HAP-1 (cell line): ENCODE results near the gene IGIP.
A peak's percentile ranks its signal among the peaks of the same experiment; 100 is the strongest.

Source experiments
- DNase-seq, 2 experiments: peaks; one replicate each; pipeline ENCODE4 v3.0.0-alpha.2; 2016 to 2020; ENCODE audit warnings: low spot score in 2 of 2
- H3K27me3 ChIP-seq: fragments of 250-450 bp; sonication (Bioruptor Pico); 2 replicates; pipeline ENCODE4 v1.5.1; 2020; ENCODE audit warnings: low read depth, mild to moderate bottlenecking, moderate library complexity
- H3K36me3 ChIP-seq: fragments of 250-450 bp; sonication (Bioruptor Pico); replicated peaks from 2 replicates; pipeline ENCODE4 v1.5.1; 2020; ENCODE audit warnings: mild to moderate bottlenecking
- H3K4me1 ChIP-seq: fragments of 250-450 bp; sonication (Bioruptor Pico); 2 replicates; pipeline ENCODE4 v1.5.1; 2020; ENCODE audit warnings: mild to moderate bottlenecking
- H3K4me3 ChIP-seq: fragments of 250-450 bp; sonication (Bioruptor Pico); 2 replicates; pipeline ENCODE4 v1.5.1; 2020; ENCODE audit warnings: mild to moderate bottlenecking, moderate library complexity
- H3K9me3 ChIP-seq: fragments of 250-450 bp; sonication (Bioruptor Pico); 2 replicates; pipeline ENCODE4 v1.5.1; 2020; ENCODE audit warnings: mild to moderate bottlenecking, moderate library complexity
- in situ Hi-C: fragments of 300-500 bp; cut with MboI; formaldehyde crosslinking; loops from 3 replicates; pipeline ENCODE4 v1.14.3; 2020; ENCODE audit warnings: low sequenced_read_pairs, inconsistent platforms, mixed read lengths

The IGIP gene

DNA sequence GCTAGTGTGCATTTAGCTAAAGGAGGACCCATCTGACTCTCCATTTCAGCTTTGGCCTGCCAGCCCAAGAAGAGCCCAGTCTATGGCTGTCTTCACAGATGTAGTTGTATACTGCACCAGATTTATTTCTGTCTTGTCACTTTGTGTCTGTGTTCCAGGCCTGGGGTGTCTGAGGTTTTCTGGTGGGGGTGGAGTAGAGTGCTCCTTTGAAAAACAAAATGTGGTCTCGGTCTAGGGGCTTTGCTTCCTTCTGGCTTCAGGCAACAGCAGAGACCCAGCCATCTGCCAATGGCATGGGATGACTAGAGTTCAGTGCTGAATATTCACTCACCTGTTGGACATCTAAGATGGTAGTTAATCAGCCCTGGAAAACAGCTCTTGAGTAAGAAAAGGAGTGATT lies 10.9 kb downstream of the IGIP start:
- Histone ChIP-seq H3K36me3 (no peaks in the 10 kb centered on the region), H3K27me3 (no peaks in the 10 kb centered on the region), H3K4me1 (no peaks in the 10 kb centered on the region), H3K9me3 (no peaks in the 10 kb centered on the region), H3K4me3 (no peak overlapping the region)
- no peak for DNase-seq
- in situ Hi-C loops = no loop called here

DNA sequence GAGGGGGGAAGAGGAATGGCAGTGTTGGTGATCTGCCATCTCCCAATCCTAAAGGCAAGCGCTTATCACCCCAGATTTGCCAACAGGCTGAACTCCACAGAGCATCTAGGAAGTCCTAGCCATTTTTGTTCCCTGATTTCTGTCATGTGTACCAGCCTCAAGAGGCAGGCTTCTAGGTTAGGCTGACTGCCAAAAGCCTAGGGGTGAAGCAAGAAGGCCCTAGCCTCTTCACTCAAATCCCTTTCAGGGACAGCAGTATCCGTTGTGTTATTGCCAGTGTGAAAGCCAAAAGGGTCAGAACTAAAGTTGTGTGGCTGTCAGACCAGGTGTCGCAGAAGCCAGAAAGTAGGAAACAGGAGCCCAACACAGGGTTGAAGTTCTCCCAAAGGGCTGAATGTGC lies 14.7 kb downstream of the IGIP start:
- Histone ChIP-seq H3K9me3 (no peaks in the 10 kb centered on the region), H3K27me3 (no peaks in the 10 kb centered on the region), H3K4me1 (no peaks in the 10 kb centered on the region), H3K36me3 (no peaks in the 10 kb centered on the region), H3K4me3 (no peak overlapping the region)
- in situ Hi-C loops = no loop called here
- DNase-seq = no peak

DNA sequence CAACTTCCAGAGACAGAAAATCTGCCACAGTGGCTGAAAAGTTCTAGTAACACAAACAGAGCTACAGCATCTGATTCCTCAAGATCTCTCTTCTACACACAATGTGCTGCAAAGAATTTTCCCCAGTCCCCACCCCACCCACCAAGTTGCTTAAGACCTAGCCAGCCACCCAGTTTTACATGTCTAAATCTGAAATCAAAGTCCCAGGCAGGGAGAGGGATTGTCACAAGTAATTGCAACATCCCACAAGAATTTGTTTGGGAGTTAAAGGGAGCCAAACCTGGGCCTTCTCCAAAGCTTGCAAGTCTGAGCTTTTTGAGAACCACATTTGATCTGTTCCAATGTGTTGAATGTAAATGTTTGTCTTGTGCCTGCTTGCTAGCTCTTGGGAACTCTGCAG lies 15.5 kb downstream of the IGIP start:
- DNase-seq = no peak
- Histone ChIP-seq H3K4me3 (no peak overlapping the region), H3K9me3 (no peaks in the 10 kb centered on the region), H3K36me3 (no peaks in the 10 kb centered on the region), H3K4me1 (no peaks in the 10 kb centered on the region), H3K27me3 (no peaks in the 10 kb centered on the region)
- in situ Hi-C loops = no loop called here

DNA sequence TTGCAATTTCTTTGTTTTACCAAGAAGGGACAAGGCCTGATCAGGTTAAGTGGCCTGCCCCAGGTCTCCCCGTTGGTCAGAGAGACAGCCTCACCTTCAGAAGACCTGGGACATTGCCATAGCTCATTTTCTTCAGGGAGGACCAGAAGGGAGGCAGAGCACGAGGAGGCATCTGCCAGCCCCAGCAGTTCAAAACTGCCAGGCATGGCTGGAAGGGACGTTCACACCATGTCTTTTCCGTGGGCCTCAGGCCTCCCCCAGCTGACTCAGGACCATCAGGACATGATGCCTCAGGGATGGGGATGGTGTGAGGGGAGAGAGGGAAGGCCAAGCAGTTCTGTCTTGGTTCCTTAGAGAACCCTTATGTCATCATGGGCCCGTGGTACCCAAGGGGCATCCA lies 16.5 kb downstream of the IGIP start:
- no peaks in the 10 kb centered on the region for H3K4me1 ChIP-seq
- no peak for DNase-seq
- no peak overlapping the region for H3K4me3 ChIP-seq
- H3K36me3 ChIP-seq = no peaks in the 10 kb centered on the region
- H3K27me3 ChIP-seq = no peaks in the 10 kb centered on the region
- in situ Hi-C loops = no loop called here
- no peaks in the 10 kb centered on the region for H3K9me3 ChIP-seq

DNA sequence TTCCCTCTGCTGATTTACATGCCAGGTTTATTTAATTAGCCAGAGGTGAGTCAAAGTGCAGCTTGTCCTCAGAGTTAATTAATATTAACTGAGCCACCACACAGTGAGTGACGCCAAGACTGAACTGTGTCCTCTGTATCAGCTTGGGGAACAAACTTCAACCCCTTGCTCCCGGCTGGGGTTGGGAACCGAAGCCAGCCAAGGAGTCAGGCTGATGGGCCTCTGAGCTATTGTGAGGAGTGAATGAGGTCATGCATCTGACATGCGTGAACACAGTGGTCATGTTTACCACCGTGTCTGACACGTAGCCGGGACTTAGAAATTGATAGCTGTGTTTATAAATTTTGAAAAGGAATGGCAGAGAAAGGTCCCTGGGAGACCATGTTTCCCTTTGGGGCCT lies 17.1 kb downstream of the IGIP start:
- DNase-seq = no peak
- Histone ChIP-seq H3K4me1 (no peaks in the 10 kb centered on the region), H3K27me3 (no peaks in the 10 kb centered on the region), H3K4me3 (no peak overlapping the region), H3K36me3 (no peaks in the 10 kb centered on the region), H3K9me3 (no peaks in the 10 kb centered on the region)
- in situ Hi-C loops = no loop called here

DNA sequence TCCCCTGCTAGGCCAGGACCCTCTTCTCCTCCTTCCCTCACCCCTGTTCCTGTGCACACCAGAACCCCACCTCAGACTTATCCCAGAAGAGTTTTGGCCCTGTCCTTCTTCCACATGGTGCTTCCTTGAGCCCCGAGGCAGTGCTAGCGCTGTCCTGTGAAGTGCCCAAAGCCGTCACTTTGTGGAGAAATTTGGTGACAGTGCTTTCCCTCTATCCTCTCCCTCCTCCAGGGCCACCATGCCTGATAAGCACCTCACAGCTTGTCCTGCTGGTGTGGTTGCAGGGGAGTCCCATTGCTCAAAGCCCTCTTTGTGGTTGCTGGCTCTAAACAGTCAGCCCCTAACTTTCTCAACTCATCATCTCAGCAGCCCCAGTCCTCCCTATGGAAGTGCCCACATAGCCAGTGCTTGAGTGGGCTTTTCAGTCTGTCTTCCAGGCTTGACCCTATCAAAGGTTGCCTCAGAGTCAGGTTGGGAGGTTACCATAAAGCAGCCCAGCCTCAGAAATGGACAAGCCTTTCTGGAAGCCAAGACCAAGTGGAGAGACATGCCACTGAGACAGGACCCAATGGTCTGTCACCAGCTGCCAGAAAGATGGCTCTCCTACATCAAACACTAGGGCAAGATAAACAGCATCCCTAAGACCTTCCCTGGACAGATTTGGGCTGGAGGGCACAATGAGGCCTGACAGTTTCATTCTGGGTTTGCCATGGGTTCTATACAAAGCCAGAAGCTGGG lies 18.0 kb downstream of the IGIP start:
- Histone ChIP-seq H3K27me3 (no peaks in the 10 kb centered on the region), H3K9me3 (no peaks in the 10 kb centered on the region), H3K4me3 (no peak overlapping the region), H3K36me3 (no peaks in the 10 kb centered on the region), H3K4me1 (no peaks in the 10 kb centered on the region)
- in situ Hi-C loops = no loop called here
- DNase-seq = no peak

DNA sequence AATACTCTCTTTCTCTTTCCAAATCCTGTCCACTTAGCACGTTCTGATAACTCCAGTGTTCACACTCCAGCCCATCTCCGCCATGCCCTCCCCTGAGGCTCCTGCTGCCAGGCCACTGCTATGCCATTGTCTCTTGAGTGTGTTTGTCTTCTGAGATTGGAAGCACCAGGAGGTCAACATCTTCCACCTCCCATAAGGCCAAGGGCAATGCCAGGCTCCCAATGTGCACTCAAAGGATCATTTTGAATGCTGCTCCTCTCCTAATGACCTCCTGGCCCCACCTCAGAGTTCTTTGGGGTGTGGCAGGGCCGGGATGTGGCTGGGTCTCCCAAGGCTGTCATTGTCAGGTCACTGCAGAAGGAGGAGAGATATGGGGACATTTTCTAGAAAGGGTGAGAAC lies 19.5 kb downstream of the IGIP start:
- DNase-seq = no peak
- no peaks in the 10 kb centered on the region for H3K36me3 ChIP-seq
- in situ Hi-C loops = no loop called here
- no peak overlapping the region for H3K4me3 ChIP-seq
- no peaks in the 10 kb centered on the region for H3K27me3 ChIP-seq
- H3K9me3 ChIP-seq = no peaks in the 10 kb centered on the region
- no peaks in the 10 kb centered on the region for H3K4me1 ChIP-seq

DNA sequence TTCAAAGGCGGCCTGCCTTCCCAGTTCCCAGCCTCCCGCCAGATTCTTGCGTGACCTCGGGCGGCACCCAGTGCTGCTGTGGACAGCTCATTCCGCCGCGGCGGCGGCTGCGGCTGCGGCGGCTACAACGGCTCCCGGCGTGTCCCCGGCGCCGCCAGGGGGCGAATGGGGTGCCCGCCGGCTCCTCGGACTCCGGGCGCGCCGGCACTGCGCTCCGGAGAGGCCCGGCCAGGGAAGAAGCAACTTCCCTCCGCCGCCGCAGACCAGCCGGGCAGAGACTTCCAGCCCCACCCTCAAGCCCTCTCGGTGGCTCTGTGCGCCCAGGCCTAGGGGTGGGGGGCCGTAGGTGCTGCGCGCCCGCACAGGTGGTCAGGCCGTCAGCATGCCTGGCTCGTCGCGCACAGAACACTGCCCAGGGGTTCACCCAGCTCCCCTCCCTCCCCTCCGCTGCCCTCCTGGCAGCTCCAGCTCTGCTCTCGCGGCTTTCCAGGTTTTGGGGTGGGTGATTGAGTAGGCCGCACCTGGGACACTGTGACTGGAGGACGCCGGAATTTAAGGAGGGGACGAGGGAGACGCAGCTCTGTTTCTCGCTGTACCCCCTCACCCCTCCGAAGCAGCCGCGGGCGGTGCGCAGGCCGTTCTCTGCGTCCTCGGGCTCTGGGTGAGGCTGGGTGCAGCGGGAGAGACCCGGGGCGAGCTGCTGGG lies 20.2 kb downstream of the IGIP start:
- in situ Hi-C loops = no loop called here
- peak; percentile 23 to 72 for DNase-seq
- Histone ChIP-seq H3K4me3 (0 out of 2 replicates have a peak overlapping the region, but pooled peaks have one; percentile 10), H3K36me3 (no peaks in the 10 kb centered on the region), H3K9me3 (no peaks in the 10 kb centered on the region), H3K4me1 (no peaks in the 10 kb centered on the region), H3K27me3 (no peaks in the 10 kb centered on the region)

DNA sequence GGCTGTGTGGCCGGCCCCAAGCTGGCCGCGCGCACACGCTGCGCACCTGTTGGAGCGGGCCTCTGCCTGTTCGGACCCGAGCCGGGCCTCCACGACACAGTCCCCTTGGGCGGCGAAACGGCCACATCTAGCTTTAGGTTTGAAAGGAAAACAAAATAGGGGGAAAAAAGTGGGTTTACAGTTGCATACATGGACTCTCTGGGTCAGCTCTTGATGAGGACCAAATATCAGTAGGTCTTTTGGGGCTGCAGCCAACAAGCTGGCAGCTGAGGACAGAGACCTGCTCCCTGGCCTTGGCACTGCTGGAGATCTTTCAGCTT lies 20.7 kb downstream of the IGIP start:
- in situ Hi-C loops = no loop called here
- no peaks in the 10 kb centered on the region for H3K4me1 ChIP-seq
- no peaks in the 10 kb centered on the region for H3K27me3 ChIP-seq
- H3K36me3 ChIP-seq = no peaks in the 10 kb centered on the region
- H3K9me3 ChIP-seq = no peaks in the 10 kb centered on the region
- no peak for DNase-seq
- no peak overlapping the region for H3K4me3 ChIP-seq

DNA sequence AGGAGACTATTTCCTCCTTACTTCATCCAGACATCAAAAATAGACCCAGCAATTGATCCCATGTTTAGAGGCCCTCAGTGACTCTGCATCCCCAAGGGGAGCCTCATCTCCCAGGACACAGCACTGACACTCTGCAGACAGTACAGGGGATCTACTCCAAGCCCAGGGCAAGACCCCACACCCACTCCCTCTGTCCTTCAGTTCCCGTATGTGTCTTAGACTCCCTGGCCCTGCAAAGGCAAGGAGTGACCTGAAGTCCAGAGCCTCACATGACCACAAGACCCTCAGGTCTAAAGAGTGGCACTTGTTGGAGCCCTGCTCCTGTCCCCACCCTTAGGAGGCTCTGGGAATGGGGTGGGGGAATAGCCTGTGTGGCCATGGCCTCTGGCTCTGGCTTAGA lies 21.7 kb downstream of the IGIP start:
- in situ Hi-C loops = no loop called here

DNA sequence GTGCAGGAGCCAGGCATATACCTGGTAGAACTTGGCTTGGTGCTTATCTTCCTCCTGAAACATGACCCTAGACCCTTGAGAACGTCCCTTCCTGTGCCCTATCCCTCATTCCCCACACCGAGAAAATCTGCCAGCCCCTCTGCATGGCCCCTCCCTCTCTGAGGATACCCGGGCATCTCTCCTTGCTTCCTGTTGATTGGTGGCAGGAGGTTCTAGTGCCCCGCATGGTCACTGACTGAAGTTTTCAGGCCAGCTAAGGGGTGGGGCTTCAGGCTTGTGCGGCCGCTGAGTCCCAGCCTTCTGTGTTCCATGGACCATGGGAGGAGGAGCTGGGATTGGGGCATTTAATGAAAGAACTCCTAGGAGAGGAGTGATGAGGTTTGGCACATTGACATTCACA lies 22.8 kb downstream of the IGIP start:
- no peaks in the 10 kb centered on the region for H3K27me3 ChIP-seq
- no peak overlapping the region for H3K4me3 ChIP-seq
- in situ Hi-C loops = no loop called here
- peak in 1 of 2 experiments; percentile 46 for DNase-seq
- no peaks in the 10 kb centered on the region for H3K4me1 ChIP-seq
- H3K9me3 ChIP-seq = no peaks in the 10 kb centered on the region
- H3K36me3 ChIP-seq = no peaks in the 10 kb centered on the region

More for the DNA sequence above, 21.7 kb downstream of the IGIP start:
- Histone ChIP-seq H3K4me1 (no peaks in the 10 kb centered on the region), H3K9me3 (no peaks in the 10 kb centered on the region), H3K27me3 (no peaks in the 10 kb centered on the region), H3K36me3 (no peaks in the 10 kb centered on the region), H3K4me3 (no peak overlapping the region)
- no peak for DNase-seq

DNA sequence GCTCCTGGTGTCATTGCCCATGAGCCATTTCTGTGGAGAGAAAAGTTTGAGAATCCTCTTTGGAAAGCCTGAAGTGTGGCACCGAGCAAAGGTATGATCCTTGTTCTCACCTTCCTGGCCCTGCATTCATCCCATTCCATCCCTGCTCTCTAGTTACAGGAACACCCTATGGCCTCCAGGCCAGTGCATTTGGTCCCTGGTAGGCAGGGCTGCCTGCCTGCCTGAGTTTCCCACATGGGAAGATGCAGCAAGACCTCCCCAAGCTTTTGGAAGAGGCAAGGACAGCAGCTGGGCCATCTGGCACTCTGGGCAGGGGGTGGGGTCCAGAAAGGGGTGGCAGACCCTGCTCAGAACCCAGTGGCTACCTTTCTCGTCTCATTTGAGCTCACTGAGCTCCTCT lies 24.5 kb downstream of the IGIP start:
- H3K4me3 ChIP-seq = no peak overlapping the region
- H3K4me1 ChIP-seq = no peaks in the 10 kb centered on the region
- no peak for DNase-seq
- H3K36me3 ChIP-seq = no peaks in the 10 kb centered on the region
- H3K9me3 ChIP-seq = no peaks in the 10 kb centered on the region
- in situ Hi-C loops = loop anchor here (5.0 kb wide), 1 partner anchor 68 kb away; no protein-coding TSS in a partner anchor
- no peaks in the 10 kb centered on the region for H3K27me3 ChIP-seq

DNA sequence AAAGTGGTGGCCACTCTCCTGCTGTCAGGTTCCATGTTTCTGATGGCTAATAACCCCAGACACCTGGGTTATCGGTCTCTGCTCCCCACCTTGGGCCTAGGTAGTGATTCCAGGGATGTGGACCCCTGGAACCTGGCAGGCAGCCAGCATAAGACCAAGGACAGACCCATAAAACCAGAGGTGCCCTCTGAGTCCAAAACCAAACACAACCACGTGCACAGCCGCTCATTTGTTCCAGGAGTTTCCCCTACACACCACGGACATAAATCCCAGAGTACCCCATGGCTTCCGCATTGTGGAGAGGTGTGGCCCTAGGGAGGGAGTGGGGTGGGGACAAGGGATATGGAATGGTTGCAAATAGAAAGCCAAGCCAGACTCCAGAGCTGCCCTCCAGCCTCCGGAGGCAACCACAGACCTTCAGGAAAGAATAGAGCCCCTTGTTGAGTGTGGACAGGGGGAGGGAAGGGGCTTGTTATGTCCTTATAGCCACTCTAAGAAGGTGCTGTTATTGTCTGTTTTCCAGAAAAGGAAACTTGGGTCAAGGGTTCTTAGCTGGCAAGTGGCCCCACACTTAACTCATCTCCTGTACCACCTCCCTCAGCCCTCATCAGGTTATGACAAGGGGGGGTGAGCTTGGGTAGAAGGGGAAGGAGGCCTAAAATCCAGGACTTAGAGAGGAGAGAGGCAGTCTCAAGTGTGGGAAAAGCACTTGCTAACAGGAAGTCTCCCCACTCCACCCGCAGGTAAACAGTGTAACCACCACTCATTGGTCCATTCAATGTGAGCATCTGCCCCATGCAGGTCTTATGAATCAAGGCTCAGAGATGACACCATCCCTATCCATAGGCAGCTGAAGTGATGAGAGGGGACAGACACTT lies 25.6 kb downstream of the IGIP start:
- no peaks in the 10 kb centered on the region for H3K27me3 ChIP-seq
- no peak overlapping the region for H3K4me3 ChIP-seq
- DNase-seq = no peak
- H3K9me3 ChIP-seq = no peaks in the 10 kb centered on the region
- in situ Hi-C loops = loop anchor here (5.0 kb wide), 1 partner anchor 69 kb away; no protein-coding TSS in a partner anchor
- H3K36me3 ChIP-seq = no peaks in the 10 kb centered on the region
- no peaks in the 10 kb centered on the region for H3K4me1 ChIP-seq
